SHP77 (cell line): Measurements from ENCODE around the gene ARHGAP27.
"Not testable (repeated sequence)": the region's sequence is repeated elsewhere in the genome, so short reads cannot be mapped to it uniquely, and the experiment has no call there.

Experiments used
- DNase-seq, 2 experiments: peaks; one replicate each; lab custom pipeline; 2025; lab: John Stamatoyannopoulos, UW

ARHGAP27 gene

DNA sequence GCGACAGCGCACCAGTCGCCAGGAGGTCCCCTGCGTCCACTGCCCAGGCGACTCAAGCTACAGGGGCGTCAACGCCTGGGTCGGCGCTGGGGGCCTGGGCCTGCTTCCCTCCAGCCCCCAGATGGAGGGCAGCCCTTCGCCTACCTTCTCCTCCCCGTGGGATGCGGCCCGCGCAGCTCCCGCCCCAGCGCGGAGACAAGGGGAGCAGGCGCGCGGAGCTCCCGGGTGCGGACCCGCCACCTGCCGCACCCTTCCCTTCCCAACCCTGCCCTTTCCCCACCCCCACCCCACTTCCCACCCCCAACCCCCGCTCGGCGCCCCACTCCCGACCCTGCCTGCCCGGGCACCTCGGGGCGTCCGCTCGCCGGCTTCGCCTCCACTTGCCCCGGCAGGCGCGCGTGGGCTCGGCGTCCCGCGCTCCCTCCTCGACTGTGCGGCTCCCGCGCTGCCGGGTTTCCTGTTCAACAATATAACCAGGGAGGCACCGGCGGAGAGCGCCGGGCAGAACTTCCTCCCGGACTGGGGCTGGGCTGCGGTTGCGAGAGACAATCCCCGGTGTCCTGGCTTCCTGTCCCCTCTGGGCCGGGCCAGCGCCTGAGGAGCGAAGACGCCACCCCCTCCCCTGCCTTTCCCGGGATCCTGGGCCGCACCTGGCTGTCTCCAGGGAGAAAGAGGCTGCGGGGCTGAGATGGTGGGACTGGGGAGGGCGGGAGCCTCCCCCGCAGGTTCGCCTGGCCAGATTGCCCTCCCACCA lies at the start of gene ARHGAP27:
Gene ARHGAP27 (minus strand): TSS at position 466 of the 754 bp plus-strand sequence. CDS start 2,591 bp downstream, outside the sequence.
- DNase-seq = peak in 1 of 2 experiments; percentile 36

DNA sequence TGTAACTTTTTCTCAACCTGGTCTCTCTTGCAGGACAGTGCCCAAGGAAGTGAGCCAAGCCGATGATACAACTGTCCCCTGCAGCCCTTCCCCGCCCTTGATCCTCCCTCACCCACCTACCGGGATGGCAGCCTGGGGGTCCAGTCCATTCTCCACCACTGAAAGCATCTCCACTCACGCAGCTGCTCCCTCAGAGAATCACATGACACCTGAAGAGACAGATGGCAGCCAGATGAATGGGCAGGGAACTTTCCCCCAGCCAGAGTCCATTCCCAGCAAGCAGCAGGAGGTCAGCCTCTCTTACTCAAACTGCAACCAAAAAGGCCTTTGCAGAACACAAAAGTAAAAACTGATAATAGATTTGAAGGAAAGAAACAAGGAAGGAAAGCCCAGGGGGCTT lies 49.6 kb upstream of the ARHGAP27 start:
- not testable (repeated sequence) for DNase-seq

DNA sequence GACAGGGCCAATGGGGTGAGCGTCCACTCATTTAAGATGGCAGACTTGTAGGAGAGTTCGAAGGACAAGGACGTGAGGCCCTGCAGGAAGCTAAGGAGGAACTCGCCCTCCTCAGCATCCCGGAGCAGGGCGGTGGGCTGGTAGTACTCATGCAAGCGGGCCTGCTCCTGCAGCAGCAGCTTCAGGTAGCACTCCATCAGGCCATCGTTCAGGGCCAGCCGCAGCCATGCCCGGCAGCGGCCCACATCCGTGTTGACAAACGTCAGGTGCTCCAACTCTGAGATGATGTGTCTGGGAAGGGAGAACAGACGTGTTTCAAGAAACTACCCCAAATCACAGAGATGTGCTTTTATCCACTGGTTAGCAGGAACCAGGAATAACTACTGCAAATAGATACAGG lies 42.8 kb upstream of the ARHGAP27 start:
- DNase-seq = not testable (repeated sequence)

DNA sequence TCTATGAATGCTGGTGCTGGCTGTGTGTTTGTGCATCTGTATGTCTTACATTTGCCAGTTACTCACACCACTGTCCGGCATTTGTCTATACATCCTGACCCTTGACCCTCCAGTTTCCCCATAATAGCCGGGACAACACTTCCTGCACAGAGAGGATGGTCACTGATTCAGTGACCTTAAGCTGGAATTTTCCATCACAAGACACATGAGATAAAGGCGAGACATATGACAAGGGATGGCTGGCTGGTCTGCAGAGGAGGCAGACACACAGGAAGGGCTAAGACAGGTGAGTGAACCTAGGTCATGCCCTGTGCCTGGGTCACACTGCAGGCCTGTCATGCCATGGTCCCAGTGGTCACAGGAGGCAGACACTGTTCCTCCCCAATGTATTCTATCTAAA lies 39.6 kb upstream of the ARHGAP27 start:
- DNase-seq = not testable (repeated sequence)

DNA sequence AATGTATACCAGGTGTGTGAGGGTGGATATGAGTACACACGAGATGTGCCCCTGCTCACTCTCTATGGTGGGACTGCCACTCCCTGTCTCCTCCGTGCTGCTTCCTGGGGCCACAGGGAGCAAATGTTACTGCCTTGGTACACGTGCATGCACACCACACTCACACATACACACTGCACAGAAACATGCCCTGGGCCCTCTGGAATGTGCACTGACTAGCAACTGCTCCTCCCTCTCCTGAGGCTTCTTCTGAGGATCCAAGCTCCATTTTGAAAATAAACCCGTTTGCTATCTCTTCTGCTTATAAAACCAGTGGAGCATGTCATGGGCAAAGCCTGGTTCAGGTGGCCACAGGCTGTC lies 36.5 kb upstream of the ARHGAP27 start:
- DNase-seq = not testable (repeated sequence)

- not testable (repeated sequence) for DNase-seq
These were observed 35.9 kb upstream of the ARHGAP27 start for GRCh38 chr17:45468293-45469203.

GRCh38 chr17:45461524-45462327 lies 29.1 kb upstream of the ARHGAP27 start:
- DNase-seq = peak; percentile 23 to 46

DNA sequence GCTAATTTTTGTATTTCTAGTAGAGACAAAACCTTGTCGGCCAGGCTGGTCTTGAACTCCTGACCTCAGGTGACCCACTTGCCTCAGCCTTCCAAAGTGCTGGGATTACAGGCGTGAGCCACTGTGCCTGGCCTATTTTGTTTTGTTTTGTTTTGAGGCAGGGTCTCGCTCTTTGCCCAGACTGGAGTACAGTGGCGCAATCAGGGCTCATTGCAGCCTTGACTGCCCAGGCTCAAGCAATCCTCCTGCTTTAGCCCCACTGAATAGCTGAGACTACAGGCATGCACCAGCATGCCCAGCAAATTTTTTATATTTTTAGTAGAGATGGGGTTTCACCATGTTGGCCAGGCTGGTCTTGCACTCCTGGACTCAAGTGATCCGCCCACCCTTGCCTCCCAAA lies 27.8 kb upstream of the ARHGAP27 start:
- not testable (repeated sequence) for DNase-seq

DNA sequence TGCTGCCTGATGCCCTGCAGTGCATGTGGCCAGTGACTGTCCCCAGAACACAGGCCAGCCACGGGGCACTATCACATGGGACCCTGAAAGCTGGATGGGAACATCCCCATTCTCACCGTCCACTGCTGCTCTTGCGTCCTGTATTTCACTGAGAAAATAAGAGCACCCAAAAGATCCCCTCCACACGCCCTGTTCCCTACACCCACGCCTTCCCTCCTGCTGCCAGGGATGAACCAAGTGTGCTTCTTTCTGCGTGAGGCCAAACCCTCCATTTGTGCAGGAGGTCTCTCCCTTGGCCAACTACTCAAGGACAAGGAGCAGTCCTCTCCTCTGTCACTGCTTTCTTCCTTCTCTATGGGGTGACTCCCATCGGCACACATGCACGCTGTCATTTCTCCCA lies 21.7 kb upstream of the ARHGAP27 start:
- not testable (repeated sequence) for DNase-seq

- not testable (repeated sequence) for DNase-seq
These were observed 21.1 kb upstream of the ARHGAP27 start for GRCh38 chr17:45453731-45454130.

GRCh38 chr17:45453225-45453534 lies 20.5 kb upstream of the ARHGAP27 start:
- not testable (repeated sequence) for DNase-seq

DNA sequence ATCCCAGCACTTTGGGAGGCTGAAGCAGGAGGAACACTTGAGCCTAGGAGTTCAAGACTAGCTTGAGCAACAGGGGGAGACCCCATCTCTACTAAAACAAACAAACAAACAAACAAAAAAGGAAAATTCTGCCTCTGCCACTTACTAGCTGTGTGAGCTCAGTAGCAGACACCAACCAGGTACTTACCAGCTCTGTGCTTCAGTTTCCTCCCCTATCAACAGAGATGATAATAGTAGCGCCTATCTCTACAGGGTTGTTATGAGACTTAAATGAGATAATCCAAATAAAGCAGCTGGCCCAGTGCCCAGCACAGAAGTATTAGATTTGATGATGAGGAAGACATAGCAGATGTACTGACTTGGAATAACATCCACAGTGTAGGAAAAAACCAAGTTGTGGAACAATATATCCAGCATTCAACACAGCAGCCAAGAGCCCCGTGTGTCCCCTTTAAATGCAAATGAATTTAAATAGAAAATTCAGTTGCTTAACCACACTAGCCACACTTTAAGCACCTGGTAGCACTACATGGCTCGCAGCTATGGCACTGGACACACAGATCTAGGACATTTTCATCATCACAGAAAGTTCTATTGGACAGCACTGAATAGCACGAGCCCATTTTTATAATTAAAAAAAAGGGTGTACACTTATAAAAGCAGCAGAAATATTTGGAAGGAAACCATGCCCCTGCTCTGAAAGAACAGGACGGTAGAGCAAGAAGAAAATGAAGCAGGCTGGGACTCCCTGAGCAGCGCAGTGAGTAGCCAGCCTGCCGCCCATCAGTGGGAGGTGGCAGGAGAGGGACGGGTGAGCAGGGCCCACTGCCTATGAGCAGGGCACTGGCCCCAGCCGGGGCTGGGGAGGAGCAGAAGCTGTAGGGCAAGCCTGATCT lies 19.9 kb upstream of the ARHGAP27 start:
- not testable (repeated sequence) for DNase-seq

DNA sequence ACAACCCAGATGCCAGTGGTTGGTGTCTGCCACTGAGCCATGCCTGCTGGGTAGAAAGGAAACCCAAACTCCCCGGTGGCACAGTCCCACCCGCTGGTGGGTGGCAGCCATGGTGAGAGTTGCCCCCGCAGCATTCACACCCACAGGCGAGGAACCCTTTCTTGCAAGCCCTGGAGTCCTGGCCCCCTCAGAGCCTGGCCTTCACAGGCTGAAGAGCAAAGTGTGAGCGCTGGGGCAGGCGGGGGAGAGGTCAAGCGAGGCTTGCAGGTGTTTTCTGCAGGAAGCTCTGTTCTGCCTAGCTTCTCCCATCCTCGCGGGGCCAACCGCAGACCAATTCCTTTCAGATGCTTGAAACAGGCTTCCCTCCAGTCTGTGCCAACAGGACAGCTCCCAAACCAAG lies 19.0 kb upstream of the ARHGAP27 start:
- DNase-seq = not testable (repeated sequence)

DNA sequence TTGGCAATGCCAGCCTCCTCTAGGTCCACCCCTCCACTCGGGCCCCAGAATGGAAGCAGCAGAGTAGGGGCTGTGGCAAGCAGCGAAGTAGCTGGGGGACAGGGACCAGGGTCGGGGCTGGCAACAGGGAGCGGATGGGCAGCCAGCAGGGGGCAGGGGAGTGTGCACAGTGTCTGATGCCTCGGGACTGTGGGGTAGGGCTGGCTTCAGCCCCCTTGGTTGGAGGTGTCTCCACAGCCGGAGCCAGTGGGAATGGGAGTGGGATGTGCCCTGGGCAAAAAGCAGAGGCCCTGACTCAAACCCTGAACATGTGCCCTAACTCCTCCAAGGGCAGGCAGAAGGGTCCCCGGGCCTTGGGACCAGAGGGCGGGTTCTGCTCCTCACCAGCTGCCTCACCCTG lies 18.5 kb upstream of the ARHGAP27 start:
- no peak for DNase-seq

DNA sequence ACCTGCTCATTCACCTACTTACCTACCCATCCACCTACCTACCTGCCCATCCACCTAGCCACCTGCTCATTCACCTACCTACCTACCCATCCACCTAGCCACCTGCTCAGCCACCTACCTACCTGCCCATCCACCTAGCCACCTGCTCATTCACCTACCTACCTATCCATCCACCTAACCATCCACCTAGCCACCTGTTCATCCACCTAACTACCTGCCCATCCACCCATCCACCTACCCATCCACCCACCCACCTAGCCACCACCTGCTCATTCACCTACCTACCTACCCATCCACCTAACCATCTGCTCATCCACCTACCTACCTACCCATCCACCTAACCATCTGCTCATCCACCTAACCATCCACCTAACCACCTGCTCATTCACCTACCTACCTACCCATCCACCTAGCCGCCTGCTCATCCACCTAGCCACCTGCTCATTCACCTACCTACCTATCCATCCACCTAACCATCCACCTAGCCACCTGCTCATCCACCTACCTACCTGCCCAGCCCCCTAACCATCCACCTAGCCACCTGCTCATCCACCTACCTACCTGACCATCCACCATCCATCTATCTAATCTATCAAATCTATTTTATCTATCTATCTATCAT lies 17.1 kb upstream of the ARHGAP27 start:
- DNase-seq = not testable (repeated sequence)

DNA sequence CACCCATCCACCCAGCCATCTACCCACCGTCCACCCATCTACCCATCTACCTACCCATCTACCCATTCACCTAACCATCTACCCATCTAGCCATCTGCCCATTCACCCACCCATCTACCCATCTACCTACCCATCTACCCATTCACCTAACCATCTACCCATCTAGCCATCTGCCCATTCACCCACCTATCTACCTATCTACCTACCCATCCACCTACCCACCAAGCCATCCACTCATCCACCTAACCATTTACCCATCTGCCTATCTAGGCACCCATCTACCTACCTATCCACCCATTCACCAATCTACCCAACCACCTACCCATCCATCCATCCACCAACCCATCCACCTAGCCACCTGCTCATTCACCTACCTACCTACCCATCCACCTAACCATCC lies 16.6 kb upstream of the ARHGAP27 start:
- DNase-seq = not testable (repeated sequence)

GRCh38 chr17:45448483-45448882 lies 15.8 kb upstream of the ARHGAP27 start:
- not testable (repeated sequence) for DNase-seq

DNA sequence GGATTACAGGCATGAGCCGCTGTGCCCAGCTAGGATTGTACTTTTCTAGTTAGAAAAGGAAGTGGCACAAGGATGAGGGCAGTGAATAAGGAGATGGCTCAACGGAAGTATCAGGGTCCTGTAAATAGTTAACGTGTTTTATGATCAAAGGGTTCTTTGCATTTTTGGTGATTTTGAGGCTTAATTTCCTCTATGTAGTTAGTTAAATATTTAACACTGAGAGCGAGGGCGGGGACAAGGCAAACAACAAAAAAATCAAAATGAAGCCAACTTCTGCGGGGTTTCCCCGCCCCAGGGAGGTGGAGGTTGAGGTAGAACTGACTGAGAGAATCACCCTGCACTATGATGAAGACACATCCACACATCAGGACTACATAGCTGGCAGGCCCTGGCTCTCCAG lies 15.4 kb upstream of the ARHGAP27 start:
- DNase-seq = not testable (repeated sequence)

- not testable (repeated sequence) for DNase-seq
These were observed 15.0 kb upstream of the ARHGAP27 start for GRCh38 chr17:45447650-45448049.

- DNase-seq = not testable (repeated sequence)
These were observed 14.4 kb upstream of the ARHGAP27 start for GRCh38 chr17:45446872-45447625.
